Upper lobe of left lung (tissue), 4 donors: ENCODE data around the gene IL1RAPL2.

Experiments used
- CTCF ChIP-seq, 6 experiments: fragments of 450-650 bp in 4 of 6; fragments of 200-600 bp in 2 of 6; sonication (generic) in 2 of 6; IDR thresholded peaks; one replicate each; pipeline ENCODE4 v1.5.1; 2016 to 2019; ENCODE audit warnings: antibody characterized with exemption in 6 of 6
- EP300 ChIP-seq, 4 donors: sonication (generic); formaldehyde crosslinking; IDR thresholded peaks; one replicate each; pipeline ENCODE4 v1.5.1; 2017; ENCODE audit warnings: antibody characterized with exemption in 4 of 4, control low read depth in 2 of 4
- POLR2AphosphoS5 ChIP-seq, 2 donors: sonication (generic); formaldehyde crosslinking; IDR thresholded peaks; one replicate each; pipeline ENCODE4 v1.5.1; 2017; ENCODE audit warnings: antibody characterized with exemption in 2 of 2

- TF ChIP-seq CTCF (IDR thresholded peaks at IDR 0.05) = no peak
- TF ChIP-seq POLR2AphosphoS5 (IDR thresholded peaks at IDR 0.05) = no peak
- no peak for TF ChIP-seq EP300 (IDR thresholded peaks at IDR 0.05)
Observed at GRCh38 chrX:105006996-105007395, 441.0 kb downstream of the IL1RAPL2 start.
